ENCODE measurements around the gene NID1.
"Not testable (repeated sequence)": the region's sequence is repeated elsewhere in the genome, so short reads cannot be mapped to it uniquely, and the experiment has no call there.

The NID1 gene

DNA sequence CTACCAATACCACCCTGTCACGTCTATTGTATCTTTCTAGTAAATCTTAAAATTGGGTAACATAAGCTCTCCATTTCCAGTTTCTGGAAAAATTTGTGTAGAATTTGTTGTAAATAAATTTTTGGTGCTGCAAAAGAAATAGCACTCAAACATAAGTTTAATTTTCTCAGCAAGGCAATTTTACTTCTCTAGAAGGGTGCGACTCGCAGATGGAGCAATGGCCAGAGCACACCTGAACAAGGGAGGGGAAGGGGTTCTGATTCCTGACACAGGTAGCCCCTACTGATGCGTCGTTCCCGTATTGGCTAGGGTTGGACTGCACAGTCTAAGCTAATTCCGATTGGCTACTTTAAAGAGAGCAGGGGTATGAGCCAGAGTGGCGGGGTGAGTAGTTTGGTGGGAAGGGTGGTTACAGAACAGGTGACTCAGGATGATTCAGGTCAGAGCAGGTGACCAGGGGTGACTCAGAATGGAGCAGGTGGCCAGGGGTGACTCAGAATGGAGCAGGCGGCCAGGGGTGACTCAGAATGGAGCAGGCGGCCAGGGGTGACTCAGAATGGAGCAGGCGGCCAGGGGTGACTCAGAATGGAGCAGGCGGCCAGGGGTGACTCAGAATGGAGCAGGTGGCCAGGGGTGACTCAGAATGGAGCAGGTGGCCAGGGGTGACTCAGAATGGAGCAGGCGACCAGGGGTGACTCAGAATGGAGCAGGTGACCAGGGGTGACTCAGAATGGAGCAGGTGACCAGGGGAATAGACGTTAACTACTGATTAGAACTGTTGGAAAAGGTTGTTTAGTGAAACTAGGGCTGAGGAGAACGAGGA, 32.0 kb upstream of the NID1 start:
- DNase-seq (ENCODE audit: low read depth, low spot score), result peak; percentile 3

DNA sequence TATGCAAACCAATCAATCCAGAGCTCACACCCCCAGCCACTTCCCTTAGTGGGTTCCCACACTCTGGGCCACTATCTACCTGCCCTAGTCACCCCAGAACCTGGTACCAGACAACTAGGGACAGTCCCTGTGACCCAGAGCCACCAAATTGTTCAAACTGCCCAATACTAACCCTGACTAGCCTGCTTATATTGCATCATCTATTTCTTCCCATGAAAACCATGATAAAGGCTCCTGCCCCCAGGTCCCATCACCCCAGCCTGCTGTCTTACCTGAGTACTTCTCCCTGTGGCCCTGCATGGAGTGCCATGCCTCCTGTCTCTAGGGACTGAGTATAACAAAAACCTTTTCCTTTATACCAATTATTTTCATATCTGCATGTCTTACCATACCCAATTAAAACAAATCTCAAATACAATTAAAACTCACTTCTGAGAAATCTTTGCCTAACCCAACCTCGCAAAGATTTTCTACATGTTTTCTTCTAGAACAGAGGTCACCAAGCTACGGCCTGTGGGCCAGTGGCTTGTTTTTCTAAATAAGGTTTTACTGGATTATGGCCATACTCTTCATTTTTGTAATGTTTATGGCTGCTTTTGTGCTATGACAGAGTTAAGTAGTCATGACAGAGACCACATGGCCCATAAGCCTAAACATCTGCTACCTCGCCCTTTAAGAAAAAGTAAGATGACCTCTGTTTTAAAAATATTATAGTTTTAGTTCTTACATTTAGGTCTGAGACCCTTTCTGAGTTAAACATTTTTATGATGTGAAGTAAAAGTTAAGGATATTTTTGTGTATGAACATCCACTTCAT, 31.0 kb upstream of the NID1 start:
- DNase-seq (ENCODE audit: low read depth, low spot score), result no peak

DNA sequence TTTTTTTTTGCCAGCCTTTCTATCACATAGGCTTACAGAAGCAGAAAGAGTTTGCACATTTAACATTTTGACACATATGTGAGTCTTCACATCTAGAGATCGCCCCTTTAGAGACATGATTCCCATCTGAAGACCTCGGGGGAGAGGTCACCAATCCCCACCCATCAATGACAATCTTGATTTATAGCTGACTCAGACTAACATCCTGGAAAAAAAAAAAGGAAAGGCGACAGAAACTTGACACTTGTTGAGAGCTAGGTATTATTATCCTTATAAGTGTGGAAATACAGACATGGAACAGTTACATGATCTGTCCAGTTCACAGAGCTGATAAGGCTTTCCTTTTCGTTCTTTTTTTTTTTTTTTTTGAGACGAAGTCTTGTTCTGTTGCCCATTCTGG, 28.0 kb upstream of the NID1 start:
- DNase-seq (ENCODE audit: low read depth, low spot score), result no peak

DNA sequence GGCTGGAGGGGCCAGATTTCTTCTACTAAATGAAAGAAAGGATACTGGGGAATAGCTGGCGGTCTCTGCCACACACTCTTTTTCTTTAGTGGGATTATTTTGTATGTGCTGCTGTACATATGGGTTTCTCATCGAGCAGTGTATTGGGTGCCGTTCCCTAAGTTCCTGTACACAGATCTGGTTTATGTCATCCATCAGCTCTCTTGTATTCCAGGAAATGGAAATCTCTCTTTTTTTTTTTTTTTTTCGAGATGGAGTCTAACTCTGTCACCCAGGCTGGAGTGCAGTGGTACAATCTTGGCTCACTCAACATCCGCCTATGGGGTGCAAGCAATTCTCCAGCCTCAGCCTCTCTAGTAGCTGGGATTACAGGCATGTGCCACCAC, 27.0 kb upstream of the NID1 start:
- no peak for DNase-seq (ENCODE audit: low read depth, low spot score)

DNA sequence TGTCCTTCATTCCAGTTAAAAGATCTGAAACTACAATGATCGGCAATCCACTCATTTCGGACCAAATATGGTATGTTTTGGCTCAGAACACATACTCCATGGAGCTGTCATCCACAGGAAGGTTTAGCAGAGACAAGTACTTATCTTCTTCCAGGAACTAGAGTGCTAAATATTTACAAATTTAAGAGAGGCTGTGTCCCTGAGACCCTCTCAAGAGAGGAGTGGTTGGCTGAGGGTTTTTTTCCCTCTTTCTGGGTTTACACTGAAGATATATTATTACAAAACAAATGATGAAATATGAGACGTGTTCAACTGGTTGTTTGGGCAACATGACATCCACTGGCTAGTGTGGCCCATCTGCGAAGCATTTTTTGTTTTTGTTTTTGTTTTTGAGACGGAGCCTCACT, 25.9 kb upstream of the NID1 start:
- no peak for DNase-seq (ENCODE audit: low read depth, low spot score)

DNA sequence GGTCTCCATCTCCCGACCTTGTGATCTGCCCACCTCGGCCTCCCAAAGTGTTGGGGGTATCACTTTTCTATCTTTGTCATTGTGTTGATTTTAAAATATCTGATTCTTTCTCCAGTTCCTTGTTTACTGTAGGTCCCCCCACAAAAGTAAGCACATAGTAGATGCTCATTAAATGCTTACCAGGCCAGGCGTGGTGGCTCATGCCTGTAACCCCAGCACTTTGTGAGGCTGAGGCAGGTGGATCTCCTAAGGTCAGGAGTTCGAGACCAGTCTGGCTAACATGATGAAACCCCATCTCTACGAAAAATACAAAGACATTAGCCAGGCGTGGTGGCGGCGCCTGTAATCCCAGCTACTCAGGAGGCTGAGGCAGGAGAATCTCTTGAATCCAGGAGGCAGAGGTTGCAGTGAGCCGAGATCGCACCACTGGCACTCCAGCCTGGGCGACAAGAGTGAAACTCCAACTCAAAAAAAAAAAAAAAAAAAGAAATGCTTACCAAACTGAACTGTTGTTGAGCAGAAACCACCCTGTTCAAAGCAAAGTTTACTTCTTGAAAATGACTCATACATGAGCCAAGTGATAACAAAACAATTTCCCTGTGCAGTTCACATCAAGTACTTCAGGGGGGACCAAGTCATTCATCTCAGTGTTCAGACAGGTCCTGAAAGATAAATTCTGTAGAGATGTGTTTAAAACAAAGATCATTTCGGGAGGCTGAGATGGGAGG, 24.3 kb upstream of the NID1 start:
- no peak for DNase-seq (ENCODE audit: low read depth, low spot score)

DNA sequence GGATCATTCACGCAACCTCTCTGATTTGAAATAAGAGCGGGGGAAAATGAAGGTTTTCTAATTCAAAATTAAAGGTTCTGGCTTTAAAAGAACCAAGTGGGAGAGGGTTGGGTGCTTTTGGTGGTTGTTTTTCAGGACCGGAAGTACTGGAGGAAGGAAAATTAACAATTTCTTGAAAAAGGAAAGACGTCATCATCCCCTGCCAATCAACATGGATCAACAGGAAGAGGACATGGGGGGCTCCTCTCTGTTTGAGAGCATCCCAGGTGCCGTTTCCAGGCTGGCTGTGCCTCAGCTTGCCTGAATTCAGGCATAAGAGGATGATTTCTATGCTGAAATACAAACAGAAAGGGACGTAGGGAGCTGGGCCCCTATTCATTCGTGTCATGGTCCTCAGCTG, 21.6 kb upstream of the NID1 start:
- no peak for DNase-seq (ENCODE audit: low read depth, low spot score)

DNA sequence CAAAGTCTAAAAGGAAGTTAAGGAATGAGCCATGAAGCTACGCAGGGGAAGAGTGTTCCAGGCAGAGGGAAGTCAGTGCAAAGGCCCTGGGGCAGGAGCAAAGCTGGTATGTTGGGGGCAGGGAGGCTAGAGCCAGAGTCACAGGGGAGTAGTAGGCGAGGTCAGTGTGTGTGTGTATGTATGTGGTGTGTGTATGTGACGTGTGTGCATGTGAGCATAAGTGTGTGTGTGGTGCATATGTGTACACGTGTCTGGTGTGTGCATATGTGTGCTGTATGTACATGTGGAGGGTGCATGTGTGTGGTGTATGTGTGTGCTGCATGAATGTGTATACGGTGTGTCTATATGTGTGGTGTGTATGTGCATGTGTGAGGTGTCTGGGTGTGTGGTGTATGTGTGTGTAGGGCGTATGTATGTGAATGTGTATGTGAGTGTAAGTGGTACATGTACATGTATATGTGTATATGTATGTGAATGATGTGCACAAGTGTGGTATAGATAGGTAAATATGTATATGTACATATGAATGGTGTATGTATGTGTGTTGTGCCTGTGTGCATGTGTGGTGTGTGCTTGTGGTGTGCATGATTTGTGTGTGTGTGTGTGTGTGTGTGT, 20.8 kb upstream of the NID1 start:
- DNase-seq (ENCODE audit: low read depth, low spot score), result no peak

DNA sequence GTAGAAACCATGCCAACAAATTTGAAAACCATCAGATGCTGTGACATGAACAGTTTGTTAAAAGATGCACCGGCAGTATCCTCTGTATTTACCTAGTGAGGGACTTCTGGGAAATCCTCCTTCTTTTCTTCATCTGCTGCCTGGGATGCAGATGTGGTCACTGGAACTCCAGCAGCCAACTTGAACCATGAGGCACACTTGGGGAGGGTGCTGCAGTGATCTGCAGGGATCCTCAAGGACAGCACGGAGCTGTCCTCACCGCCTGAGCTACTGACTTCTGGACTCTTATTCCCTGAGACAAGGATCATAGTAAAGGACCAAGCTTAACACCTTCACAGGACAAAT, 19.5 kb upstream of the NID1 start:
- DNase-seq (ENCODE audit: low read depth, low spot score), result no peak

DNA sequence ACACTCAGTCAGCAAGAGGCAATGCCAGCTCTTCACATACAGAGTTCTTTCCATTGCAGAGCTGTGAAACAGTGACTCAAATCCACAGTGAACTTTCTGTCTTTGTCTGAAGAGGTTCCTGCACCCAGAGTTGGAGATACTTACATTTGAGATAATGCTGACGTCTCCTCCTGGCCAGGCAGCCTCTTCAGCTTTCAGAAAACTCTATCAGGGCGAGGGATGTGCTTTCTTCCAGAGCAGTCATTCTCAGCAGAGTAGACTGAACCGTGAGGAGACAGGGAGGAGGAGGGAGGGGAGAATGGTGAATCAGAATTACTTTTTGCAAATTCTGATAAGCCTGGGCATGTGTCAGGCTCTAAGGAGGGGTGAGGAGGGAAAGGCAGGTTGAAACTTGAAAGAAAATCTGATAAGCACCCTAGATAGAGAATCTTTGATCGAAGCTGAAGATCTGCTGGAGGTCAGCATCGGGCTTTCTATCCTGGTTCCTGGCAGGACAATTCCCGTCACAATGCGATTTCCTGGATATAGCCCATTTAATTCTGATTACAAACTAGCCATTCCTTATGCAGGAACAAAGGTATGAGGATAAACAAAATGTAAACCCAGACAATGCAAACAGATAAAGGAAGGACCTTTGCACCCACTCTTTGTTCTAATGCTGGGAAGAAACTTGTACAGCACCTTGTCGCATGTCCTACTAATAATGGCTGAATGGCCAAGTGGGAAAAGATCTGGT, 18.9 kb upstream of the NID1 start:
- no peak for DNase-seq (ENCODE audit: low read depth, low spot score)

DNA sequence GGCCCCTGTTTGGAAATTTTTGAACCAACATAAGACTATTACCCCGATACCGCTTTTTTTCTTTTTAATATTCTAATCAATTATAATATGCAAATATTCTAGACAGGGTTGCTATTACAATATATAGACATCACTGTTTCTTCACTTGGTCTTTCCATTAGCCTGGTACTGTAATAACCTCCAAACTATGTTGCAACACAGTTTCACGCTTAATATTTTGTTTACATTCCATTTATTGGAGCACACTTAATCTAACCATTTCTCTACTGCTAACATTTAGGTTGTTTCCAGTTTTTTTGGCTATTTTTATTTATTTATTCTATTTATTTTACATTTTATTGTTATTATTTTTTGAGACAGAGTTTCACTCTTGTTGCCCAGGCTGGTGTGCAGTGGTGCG, 17.6 kb upstream of the NID1 start:
- DNase-seq (ENCODE audit: low read depth, low spot score), result no peak

DNA sequence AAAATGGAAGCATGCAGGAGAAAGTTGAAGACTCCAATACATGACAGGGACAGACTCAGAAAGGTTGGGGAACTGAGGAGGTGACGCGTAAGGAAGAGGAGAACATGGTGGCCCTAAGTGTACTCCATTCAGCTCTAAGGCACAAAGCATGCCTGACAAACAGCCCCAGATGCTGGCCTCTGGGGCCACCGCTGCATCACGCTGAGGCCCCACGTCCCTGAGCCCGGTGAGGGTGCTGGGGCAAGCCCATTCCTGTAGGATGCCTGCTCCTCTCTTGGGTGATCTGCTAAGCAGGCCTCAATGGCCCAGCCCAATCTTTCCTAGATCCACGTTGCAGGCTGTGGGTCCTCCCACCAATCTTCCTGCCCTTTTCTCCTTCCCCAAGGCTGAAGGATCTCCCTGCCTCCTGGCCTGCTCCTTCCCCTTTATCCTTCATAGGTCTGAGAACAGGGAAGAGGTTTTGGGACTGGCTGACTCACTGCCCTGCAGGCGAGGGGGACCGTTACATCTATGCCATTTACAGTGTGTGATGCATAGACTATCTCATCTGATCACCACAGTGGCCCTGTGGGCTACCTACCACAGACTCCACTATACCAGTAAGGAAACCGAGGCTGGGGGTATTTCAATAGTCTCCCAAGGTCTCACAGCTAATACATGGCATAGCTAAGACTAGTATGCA, 16.8 kb upstream of the NID1 start:
- no peak for DNase-seq (ENCODE audit: low read depth, low spot score)

DNA sequence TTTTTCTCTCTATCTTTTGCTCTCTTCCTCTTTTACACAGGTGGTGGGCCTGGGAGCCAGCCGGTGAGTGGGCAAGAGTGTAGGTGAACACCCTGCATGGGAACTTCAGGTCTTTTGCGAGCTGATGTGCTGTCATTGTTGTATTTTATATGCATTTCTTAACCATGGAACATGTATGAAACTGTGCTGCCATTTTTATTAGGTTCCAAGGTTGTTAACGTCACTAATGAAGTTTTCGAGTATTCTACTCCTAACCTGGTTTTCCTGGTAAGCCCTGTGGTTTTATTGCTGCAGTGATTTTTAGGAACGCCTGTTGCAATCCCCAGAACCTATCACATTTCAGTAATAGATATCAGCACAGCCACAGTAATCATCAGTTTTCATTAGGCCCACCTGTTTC, 14.8 kb upstream of the NID1 start:
- no peak for DNase-seq (ENCODE audit: low read depth, low spot score)

DNA sequence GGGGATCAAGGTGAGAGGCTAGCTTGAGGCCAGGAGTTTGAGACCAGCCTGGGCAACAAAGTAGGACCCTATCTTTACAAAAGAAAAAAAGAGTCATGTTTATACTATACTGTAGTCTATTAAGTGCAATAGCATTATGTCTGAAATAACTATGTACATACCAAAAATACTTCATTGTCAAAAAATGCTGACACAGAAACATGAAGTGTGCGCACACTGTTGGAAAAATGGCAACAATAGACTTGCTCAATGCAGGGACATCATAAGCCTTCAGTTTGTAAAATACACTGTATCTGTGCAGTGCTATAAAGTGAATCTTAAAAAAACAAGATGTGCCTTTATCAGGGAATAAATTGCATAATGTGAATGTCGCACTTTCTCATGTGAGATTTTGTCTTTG, 14.1 kb upstream of the NID1 start:
- no peak for DNase-seq (ENCODE audit: low read depth, low spot score)

DNA sequence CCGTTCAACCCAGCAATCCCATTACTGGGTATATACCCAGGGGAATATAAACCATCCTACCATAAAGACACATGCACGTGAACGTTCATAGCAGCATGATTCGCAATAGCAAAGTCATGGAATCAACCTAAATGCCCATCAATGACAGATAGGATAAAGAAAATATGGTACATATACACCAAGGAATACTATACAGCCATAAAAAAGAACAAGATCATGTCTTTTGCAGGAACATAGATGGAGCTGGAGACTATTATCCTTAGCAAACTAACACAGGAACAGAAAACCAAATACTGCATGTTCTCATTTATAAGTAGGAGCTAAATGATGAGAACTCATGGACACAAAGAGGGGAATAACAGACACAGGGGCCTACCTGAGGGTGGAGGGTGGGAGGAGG, 13.2 kb upstream of the NID1 start:
- DNase-seq (ENCODE audit: low read depth, low spot score), result not testable (repeated sequence)

DNA sequence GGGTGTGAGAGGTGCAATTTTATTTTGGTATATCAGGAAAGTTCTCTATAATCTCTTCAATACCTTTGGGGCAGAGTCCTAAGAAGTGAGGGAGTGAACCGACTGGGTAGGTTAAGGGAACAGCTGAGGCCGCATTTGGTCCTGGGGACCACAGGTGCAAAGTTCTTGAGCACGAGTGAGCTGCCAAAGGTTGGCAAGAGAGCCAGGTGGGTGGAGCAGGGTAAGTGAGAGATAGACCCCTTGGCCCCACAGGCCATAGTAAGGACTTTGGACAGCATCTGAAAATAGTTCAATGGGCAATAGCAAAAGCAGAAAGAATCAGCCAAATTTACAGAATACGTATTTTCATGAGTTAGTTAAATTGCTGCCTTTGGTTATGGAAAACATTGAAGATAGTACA, 11.0 kb upstream of the NID1 start:
- DNase-seq (ENCODE audit: low read depth, low spot score), result no peak

DNA sequence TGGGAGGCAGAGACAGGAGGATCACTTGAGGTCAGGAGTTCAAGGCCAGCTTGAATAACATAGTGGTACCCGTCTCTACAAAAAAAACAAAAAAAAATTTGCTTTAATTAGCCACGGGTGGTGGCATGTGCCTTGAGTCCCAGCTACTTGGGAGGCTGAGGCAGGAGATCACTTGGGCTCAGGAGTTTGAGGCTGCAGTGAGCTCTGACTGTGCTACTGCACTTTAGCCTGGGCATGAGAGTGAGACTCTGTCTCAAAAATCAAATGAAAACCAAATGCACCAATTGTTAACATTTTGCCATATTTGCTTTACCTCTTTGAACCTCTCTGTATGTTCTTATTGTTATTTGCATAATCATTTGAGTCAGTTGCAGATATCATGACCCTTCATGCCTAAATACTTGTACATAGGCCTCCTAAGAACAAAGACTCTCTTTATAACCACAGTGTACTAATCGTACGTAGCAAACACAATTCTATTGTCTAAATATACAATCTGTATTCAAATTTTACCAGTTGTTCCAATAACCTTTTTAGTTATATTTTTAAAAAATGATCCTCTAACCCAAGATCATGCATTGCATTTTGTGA, 8.5 kb upstream of the NID1 start:
- no peak for DNase-seq (ENCODE audit: low read depth, low spot score)

DNA sequence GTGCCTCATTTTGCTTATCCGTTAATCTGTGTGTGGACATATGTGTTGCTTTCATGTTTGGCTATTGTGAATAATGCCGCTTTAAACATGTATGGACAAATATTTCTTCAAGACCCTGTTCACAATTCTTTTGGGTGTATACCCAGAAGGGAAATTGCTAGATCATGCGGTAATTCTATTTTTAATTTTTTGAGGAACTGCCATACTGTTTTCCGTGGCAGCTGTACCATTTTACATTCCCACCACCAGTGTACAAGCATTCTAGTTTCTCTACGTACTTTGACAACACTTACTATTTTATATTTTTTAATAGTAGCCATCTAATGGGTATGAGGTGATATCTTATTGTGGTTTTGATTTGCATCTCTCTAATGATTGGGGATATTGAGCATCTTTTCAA, 7.1 kb upstream of the NID1 start:
- DNase-seq (ENCODE audit: low read depth, low spot score), result no peak

DNA sequence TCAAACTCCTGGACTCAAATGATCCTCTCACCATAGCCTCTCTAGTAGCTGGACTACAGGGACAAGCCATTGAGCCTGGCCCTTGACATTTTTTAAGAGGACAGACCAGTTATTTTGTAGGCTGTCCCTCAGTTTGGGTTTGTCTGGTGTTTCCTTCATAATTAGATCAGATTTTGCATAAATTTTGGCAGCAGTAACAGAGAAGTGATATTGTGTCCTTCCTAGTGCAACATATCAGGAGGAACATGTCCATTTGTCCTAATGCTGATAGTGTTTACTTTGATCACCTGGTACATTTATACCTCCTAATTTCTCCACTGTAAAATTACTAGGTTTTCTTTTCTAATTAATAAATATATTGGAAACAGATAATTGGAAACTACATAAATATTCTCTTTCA, 5.9 kb upstream of the NID1 start:
- no peak for DNase-seq (ENCODE audit: low read depth, low spot score)

DNA sequence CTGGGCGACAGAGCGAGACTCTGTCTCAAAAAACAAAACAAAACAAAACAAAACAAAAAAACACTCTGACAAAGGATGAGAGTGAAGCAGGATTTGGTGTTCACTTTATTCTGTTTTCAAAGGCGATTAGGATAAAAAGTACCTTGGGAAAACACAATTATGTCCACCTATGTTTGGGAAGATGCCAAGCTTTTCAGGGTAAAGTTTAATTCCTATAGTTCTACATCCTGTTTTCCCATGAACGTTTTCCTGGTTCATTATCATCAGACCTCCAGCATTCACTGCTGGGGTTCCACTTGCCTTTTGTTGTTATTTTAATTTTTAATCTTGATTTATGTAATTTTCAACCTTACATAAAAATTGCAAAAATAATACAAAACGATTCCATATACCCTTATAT, 4.9 kb upstream of the NID1 start:
- DNase-seq (ENCODE audit: low read depth, low spot score), result no peak

Measured in iPS DF 19.7 (cell line).